Measurements from ENCODE around the gene SETD5.

DNA sequence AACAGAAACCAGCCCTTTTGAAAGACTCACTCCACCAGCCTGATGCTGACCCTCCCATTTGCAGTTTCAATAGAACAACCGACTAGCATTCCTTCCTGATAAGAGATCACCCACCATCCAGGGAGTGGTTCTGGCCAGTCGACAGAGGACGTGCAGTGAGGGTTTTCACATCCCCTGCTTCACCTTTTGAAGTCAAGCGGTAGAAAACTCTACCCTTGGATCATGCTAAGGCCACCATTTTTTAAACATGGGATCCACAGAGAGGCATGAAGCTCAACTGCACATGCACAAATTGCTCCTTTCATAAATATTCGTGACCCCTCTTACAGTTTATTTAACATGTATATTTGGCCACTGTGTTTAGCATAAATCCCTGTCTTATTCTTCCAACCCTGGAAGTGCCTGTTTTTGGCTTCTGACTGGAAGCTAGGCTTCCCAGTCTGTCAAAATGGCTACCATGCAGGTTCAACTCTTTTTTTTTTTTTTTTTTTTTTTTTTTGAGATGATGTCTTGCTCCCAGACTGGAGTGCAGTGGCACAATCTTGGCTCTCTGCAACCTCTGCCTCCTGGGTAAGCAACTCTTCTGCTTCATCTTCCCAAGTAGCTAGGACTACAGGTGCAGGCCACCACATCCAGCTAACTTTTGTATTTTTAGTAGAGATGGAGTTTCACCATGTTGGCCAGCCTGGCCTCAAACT, 35.6 kb upstream of the SETD5 start:
- TF ChIP-seq CTCF (conservative IDR thresholded peaks at IDR 0.05; ENCODE audit: low read length), result no peak
- TF ChIP-seq EZH2phosphoT487 (IDR thresholded peaks at IDR 0.05; ENCODE audit: borderline replicate concordance, low read depth, low read length), result no peak

Data from OCI-LY7 (cell line).